H1 (cell line): ENCODE measurements around the gene NECTIN1. TPM values are rescaled to one million over a fixed set of nuclear protein-coding genes. Genes with fewer than 3 reads are reported as not detected.

Experiments used
- CHD7 ChIP-seq: fragments of 300-600 bp; sonication (generic); IDR thresholded peaks from 2 replicates; pipeline ENCODE4 v1.7.1; 2012; ENCODE audit warnings: low read length, moderate library complexity, mild to moderate bottlenecking, inconsistent platforms; ENCODE audit not compliant: insufficient replicate concordance
- EP300 ChIP-seq, 2 experiments: IDR thresholded peaks; 1 replicate in 1 of 2; 2 replicates in 1 of 2; pipeline ENCODE4 v1.6.1; 2011 to 2012; ENCODE audit warnings: low read depth in 2 of 2, low read length in 2 of 2, mild to moderate bottlenecking in 2 of 2, borderline replicate concordance in 1 of 2, inconsistent platforms in 1 of 2, moderate library complexity in 1 of 2
- HDAC2 ChIP-seq, 2 experiments: fragments of 300-600 bp in 1 of 2; sonication (generic) in 1 of 2; IDR thresholded peaks; 2 replicates each; pipeline ENCODE4 v1.6.1; 2011 to 2012; ENCODE audit warnings: low read depth in 2 of 2, low read length in 2 of 2, mild to moderate bottlenecking in 2 of 2, moderate library complexity in 2 of 2, borderline replicate concordance in 1 of 2, inconsistent platforms in 1 of 2
- RBBP5 ChIP-seq: IDR thresholded peaks from 2 replicates; pipeline ENCODE4 v1.7.1; 2012; ENCODE audit warnings: low read depth, mild to moderate bottlenecking, inconsistent platforms, low read length, moderate library complexity, borderline replicate concordance
- USF2 ChIP-seq: IDR thresholded peaks from 2 replicates; pipeline ENCODE4 v1.6.1; 2011; ENCODE audit warnings: low read length, improper control_type of control experiment
- polyA plus RNA-seq, 7 experiments: library from polyadenylated mRNA; depleted of rRNA in 3 of 7; stranded (reverse) in 5 of 7; unstranded in 2 of 7; fragments of >200 nt in 5 of 7; fragments of 200-250 nt in 2 of 7; gene quantifications; 1 replicate in 5 of 7; 2 replicates in 1 of 7; 4 replicates in 1 of 7; pipeline versions ENCODE4 v1.2.1 to v1.2.3, GENCODE V29; 2011 to 2013; ENCODE audit warnings: missing spikeins in 2 of 7, mixed read lengths in 2 of 7
- total RNA-seq: library from RNA; stranded (reverse); fragmentation: NEBNext Ultra II Directional; extraction: Animal tissue kit (Norgen Biotek cat#: 25700); gene quantifications from 2 replicates; pipeline ENCODE4 v1.2.1, GENCODE V29; 2021

NECTIN1 gene
- total and polyA plus RNA-seq, 2 of the 8 experiments (the other 6 are each of a cell fraction or from before 2014, with no cell fraction given): 43.2 to 97.7 TPM

GRCh38 chr11:119610836-119611426 is 118.1 kb downstream of the NECTIN1 start (continued):
- TF ChIP-seq CHD7 (no peak), RBBP5 (no peak), EP300 (IDR thresholded peaks at IDR 0.05; ENCODE audit: borderline replicate concordance in 1 of 2, low read depth in 2 of 2, low read length in 2 of 2) (no peak), USF2 (no peak), HDAC2 (IDR thresholded peaks at IDR 0.05; ENCODE audit: borderline replicate concordance in 1 of 2, low read depth in 2 of 2, low read length in 2 of 2) (no peak)
- TF ChIP-seq, all 59 proteins: peak for 0
